Gastrocnemius medialis (tissue), 4 donors: ENCODE results near the gene RASGRP4. TPM values are rescaled to one million over a fixed set of nuclear protein-coding genes. Genes with fewer than 3 reads are reported as not detected.
"Not testable (repeated sequence)": the region's sequence is repeated elsewhere in the genome, so short reads cannot be mapped to it uniquely, and the experiment has no call there.

Source experiments
- ATAC-seq, 2 donors: fragments of 150-250 bp; one replicate each; pipeline ENCODE4 v1.9.1; 2016
- DNase-seq, 2 donors: peaks; one replicate each; pipeline ENCODE4 v3.0.0-alpha.2; 2019
- H3K27ac ChIP-seq, 4 donors: fragments of 200-600 bp; sonication (generic); 1 replicate in 1 of 4; 2 replicates in 3 of 4; pipeline ENCODE4 v1.5.1; 2016 to 2018; ENCODE audit warnings: mild to moderate bottlenecking in 2 of 4, moderate library complexity in 1 of 4
- H3K27me3 ChIP-seq, 3 donors: fragments of 200-600 bp; sonication (generic) in 2 of 3; 1 replicate in 1 of 3; 2 replicates in 2 of 3; pipeline versions ENCODE4 v1.5.1 to v1.6.0; 2016 to 2019; ENCODE audit warnings: mild to moderate bottlenecking in 1 of 3, moderate library complexity in 1 of 3
- H3K36me3 ChIP-seq, 2 donors: fragments of 200-600 bp; sonication (generic) in 1 of 2; one replicate each; pipeline ENCODE4 v1.5.1; 2017 to 2018
- H3K4me1 ChIP-seq, 2 donors: fragments of 200-600 bp; sonication (generic) in 1 of 2; one replicate each; pipeline ENCODE4 v1.5.1; 2016 to 2017; ENCODE audit warnings: mild to moderate bottlenecking in 2 of 2
- H3K4me3 ChIP-seq, 4 donors: fragments of 200-600 bp; sonication (generic) in 3 of 4; 1 replicate in 1 of 4; 2 replicates in 3 of 4; pipeline ENCODE4 v1.5.1; 2016 to 2019; ENCODE audit warnings: mild to moderate bottlenecking in 2 of 4
- H3K9me3 ChIP-seq, 3 donors: fragments of 200-600 bp; sonication (generic) in 2 of 3; 1 replicate in 1 of 3; 2 replicates in 2 of 3; pipeline ENCODE4 v1.5.1; 2016 to 2019
- CTCF ChIP-seq, 5 experiments: fragments of 450-650 bp in 3 of 5; fragments of 200-600 bp in 2 of 5; sonication (generic) in 2 of 5; IDR thresholded peaks in 4 of 5; conservative IDR thresholded peaks in 1 of 5; 1 replicate in 4 of 5; 2 replicates in 1 of 5; pipeline ENCODE4 v1.5.1; 2016 to 2019; ENCODE audit warnings: antibody characterized with exemption in 5 of 5, mild to moderate bottlenecking in 3 of 5, moderate library complexity in 3 of 5
- POLR2A ChIP-seq, 2 donors: fragments of 450-650 bp; IDR thresholded peaks; one replicate each; pipeline ENCODE4 v1.6.1; 2017; ENCODE audit warnings: antibody characterized with exemption in 2 of 2, mild to moderate bottlenecking in 2 of 2, moderate library complexity in 2 of 2
- in situ Hi-C, 4 donors: fragments of 200-750 bp; cut with MboI; loops; one replicate each; pipeline versions ENCODE4 v1.15.0 to v1.8.0; 2017; ENCODE audit warnings: low sequenced_read_pairs in 4 of 4
- intact Hi-C: fragments of 100-400 bp; cut with DNase I; formaldehyde crosslinking; loops from one replicate; pipeline ENCODE4 v1.15.1; 2023; ENCODE audit warnings: low total_unique reads
- total RNA-seq, 4 donors: library from RNA; depleted of rRNA; stranded (reverse); fragments of >200 nt; gene quantifications; one replicate each; pipeline versions ENCODE4 v1.1.0 to v1.2.3, GENCODE V29; 2016

Gene RASGRP4, protein sequence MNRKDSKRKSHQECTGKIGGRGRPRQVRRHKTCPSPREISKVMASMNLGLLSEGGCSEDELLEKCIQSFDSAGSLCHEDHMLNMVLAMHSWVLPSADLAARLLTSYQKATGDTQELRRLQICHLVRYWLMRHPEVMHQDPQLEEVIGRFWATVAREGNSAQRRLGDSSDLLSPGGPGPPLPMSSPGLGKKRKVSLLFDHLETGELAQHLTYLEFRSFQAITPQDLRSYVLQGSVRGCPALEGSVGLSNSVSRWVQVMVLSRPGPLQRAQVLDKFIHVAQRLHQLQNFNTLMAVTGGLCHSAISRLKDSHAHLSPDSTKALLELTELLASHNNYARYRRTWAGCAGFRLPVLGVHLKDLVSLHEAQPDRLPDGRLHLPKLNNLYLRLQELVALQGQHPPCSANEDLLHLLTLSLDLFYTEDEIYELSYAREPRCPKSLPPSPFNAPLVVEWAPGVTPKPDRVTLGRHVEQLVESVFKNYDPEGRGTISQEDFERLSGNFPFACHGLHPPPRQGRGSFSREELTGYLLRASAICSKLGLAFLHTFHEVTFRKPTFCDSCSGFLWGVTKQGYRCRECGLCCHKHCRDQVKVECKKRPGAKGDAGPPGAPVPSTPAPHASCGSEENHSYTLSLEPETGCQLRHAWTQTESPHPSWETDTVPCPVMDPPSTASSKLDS
- 1 to 10 TPM in 2 of 4 donors, under 1 TPM in 2; 0.61 to 2.2 (median 0.94) TPM for total RNA-seq

DNA sequence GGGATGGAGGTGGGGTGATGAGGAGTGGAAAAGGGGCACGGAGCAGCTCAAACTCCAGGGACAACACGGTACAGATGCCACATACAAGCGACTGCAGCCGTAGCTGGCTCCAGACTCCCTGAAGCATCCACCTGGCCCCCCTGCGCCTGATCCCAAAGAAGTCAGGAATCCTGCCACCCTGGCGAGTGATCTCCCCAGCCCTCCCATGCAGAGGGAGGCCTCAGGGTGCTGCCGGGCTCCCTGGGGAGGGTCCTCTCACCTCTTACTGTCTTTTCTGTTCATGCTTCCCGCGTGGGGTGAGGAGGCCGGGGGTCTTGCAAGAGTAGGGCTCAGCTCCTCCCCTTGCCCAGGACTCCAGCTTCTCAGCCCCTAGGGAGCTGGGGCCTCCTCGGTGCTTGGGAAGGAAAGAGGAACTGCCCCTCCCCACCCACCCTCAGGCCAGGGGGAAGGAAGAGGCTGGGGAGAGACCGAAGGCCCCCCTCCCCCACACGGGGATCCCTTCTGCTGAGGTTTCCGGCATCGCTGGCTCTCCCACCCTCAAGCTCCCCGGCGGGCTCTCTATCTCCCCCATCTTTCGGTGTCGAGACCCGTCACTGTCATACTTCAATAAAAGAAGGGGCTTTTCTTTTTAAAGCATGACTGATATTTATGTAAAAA, at the start of gene RASGRP4:
TSS of gene RASGRP4 (minus strand) at position 410 of the 657 bp plus-strand sequence. CDS start at position 282, 128 bp downstream.
- no peak within 1 kb of the TSS for H3K27ac ChIP-seq
- no peak for DNase-seq

GRCh38 chr19:38475176-38475575, 49.2 kb upstream of the RASGRP4 start:
- Histone ChIP-seq H3K36me3 (peaks cover 4 to 83% of the 10 kb centered on the region in 2 donors), H3K4me3 (no peak overlapping the region), H3K27me3 (no peaks in the 10 kb centered on the region), H3K4me1 (peaks cover 0 to 4% of the 10 kb centered on the region in 2 donors), H3K27ac (no peak overlapping the region), H3K9me3 (no peaks in the 10 kb centered on the region)
- in situ Hi-C loops, result no loop called here
- DNase-seq (no peak), ATAC-seq (no peak)
- intact Hi-C loops, result no loop called here
- TF ChIP-seq POLR2A (IDR thresholded peaks at IDR 0.05) (no peak), CTCF (IDR thresholded peaks at IDR 0.05 in 4 of 5, conservative IDR thresholded peaks at IDR 0.05 in 1 of 5) (no peak)

More for the DNA sequence above, at the start of gene RASGRP4:
- Histone ChIP-seq H3K4me1 (peaks cover 0 to under 1% of the 10 kb centered on the region in 2 donors), H3K9me3 (no peaks in the 10 kb centered on the region), H3K4me3 (peak within 1 kb of the TSS in 1 of 4 donors; percentile 26), H3K27me3 (no peaks in the 10 kb centered on the region), H3K36me3 (no peaks in the 10 kb centered on the region)
- in situ Hi-C loops, result no loop called here
- ATAC-seq, result no peak
- intact Hi-C loops, result no loop called here
- TF ChIP-seq CTCF (IDR thresholded peaks at IDR 0.05 in 4 of 5, conservative IDR thresholded peaks at IDR 0.05 in 1 of 5) (no peak), POLR2A (IDR thresholded peaks at IDR 0.05) (no peak)

- in situ Hi-C loops (no loop called here), intact Hi-C loops (no loop called here)
- no peak for ATAC-seq
- TF ChIP-seq CTCF (IDR thresholded peaks at IDR 0.05 in 4 of 5, conservative IDR thresholded peaks at IDR 0.05 in 1 of 5) (no peak), POLR2A (IDR thresholded peaks at IDR 0.05) (no peak)
- H3K4me1 ChIP-seq, result peaks cover 0 to 13% of the 10 kb centered on the region in 2 donors
- H3K4me3 ChIP-seq, result no peak overlapping the region
- no peaks in the 10 kb centered on the region for H3K27me3 ChIP-seq
- peaks cover 4 to 83% of the 10 kb centered on the region in 2 donors for H3K36me3 ChIP-seq
- H3K9me3 ChIP-seq, result no peaks in the 10 kb centered on the region
- DNase-seq, result no peak
- peak overlapping the region in 1 of 4 donors; percentile 71 for H3K27ac ChIP-seq
Measured at GRCh38 chr19:38473201-38473600, 47.2 kb upstream of the RASGRP4 start.

GRCh38 chr19:38472725-38473124, 46.7 kb upstream of the RASGRP4 start:
- in situ Hi-C loops, ATAC-seq, intact Hi-C loops, DNase-seq, H3K4me3 ChIP-seq, H3K27me3 ChIP-seq, H3K9me3 ChIP-seq: not testable (repeated sequence)
- H3K4me1 ChIP-seq, result peaks cover 0 to 13% of the 10 kb centered on the region in 2 donors
- H3K36me3 ChIP-seq, result peaks cover 4 to 83% of the 10 kb centered on the region in 2 donors
- peak overlapping the region; percentile 45 to 71 (median 56) for H3K27ac ChIP-seq
